Stimulated activated CD8-positive, alpha-beta memory T cell treated with anti-CD3 and anti-CD28 coated beads, Interleukin-4, amount 100 ng/mL, for 4 hours (primary cell): Measurements from ENCODE around the gene TBX10.
"Not testable (repeated sequence)": the region's sequence is repeated elsewhere in the genome, so short reads cannot be mapped to it uniquely, and the experiment has no call there.

Experiments used
- DNase-seq, 2 donors: peaks; one replicate each; pipeline ENCODE4 v3.0.0-alpha.2; 2020; ENCODE audit warnings: low read depth in 2 of 2, low spot score in 1 of 2

TBX10 gene

DNA sequence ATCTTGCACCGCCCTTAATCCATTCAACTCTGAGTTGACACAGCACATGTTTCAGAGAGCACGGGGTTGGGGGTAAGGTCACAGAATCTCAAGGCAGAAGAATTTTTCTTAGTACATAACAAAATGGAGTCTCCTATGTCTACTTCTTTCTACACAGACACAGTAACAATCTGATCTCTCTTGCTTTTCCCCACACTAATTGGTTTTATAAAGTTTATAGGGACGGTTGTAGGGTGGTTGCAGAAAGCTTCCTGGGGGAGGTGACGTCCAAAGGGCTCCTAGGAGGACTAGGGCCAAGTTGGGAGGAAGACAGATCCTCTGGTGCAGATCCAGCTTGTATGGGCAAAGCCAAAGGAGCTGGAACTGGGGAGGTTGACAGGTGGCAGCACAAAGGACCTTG, 35.4 kb downstream of the TBX10 start:
- DNase-seq = not testable (repeated sequence)

DNA sequence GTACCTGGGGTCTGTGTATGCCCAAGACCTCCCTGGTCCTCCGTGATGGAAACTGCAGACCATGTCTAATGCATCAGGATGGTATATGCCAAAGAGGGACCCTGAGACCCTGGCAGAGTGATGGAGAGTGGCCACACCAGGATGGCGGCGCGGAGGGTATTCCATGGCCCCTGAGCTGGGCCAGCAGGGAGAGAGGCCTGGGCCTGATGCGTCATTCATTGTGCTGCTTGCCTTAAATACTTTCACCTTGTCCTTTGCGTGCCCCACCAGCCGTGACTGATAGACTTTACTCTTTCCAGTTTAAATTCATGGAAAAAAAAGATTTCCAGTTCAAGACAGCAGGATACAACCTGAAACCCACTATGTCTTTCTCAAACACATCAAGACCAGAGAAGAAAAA, 38.5 kb downstream of the TBX10 start:
- no peak for DNase-seq

DNA sequence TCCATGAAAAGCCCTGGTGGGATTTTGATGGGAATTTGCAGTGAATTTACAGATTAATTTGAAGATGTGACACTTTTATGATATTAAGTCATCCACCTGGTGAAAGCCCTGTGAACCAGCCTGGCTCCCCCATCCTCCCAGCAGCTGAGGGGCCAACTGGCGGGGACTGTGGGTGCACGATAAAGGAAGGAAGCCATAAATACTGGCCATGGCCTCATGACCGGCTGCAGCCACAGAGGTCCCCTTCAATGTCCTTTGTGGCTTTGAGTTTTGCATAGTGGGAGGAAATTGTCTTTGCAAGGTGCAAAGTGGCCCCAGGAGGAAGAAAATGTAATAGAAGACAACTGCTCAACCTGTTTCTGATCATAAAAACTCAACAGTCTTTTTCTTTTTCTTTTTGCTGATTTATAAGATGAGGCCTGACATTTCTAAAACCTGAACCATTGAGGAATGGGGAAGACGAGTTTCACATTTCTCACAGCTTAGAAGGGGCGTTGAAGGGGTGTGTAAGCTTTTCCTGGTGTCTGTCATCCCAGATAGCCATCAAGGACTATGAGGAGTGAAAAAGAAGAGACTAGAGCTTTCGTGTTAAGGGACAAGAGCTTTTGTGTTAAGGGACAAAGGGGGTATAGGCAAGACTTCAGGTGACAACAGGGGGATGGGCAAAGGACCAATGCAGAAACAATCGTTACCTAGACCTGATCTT, 39.1 kb downstream of the TBX10 start:
- DNase-seq = no peak

DNA sequence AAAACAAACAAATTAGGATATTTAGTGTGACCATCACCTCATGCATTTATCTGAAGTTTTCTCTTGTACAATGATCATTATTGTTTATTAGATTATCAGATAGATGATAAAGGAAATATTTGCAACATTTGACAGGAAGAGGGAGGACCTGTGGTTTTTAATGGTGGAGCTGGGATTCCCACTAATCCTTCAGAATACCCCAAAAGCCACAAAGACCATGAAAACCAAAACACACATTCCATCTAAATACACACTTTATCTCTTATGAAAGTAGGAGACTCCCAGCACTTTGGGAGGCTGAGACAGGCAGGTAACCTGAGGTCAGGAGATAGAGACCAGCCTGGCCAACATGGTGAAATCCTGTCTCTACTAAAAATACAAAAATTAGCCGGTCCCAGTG, 40.4 kb downstream of the TBX10 start:
- DNase-seq = no peak

DNA sequence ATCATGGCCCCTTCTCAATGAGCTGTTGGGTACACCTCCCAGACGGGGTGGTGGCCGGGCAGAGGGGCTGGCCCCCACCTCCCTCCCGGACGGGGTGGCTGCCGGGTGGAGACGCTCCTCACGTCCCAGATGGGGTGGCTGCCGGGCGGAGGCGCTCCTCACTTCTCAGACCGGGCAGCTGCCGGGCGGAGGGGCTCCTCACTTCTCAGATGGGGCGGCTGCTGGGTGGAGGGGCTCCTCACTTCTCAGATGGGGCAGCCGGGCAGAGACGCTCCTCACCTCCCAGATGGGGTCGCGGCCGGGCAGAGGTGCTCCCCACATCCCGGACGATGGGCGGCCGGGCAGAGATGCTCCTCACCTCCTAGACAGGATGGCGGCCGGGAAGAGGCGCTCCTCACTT, 41.6 kb downstream of the TBX10 start:
- DNase-seq = not testable (repeated sequence)

DNA sequence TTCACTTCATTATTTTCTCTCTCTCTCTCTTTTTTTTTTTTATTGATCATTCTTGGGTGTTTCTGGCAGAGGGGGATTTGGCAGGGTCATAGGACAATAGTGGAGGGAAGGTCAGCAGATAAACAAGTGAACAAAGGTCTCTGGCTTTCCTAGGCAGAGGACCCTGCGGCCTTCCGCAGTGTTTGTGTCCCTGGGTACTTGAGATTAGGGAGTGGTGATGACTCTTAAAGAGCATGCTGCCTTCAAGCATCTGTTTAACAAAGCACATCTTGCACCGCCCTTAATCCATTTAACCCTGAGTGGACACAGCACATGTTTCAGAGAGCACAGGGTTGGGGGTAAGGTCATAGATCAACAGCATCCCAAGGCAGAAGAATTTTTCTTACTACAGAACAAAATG, 42.1 kb downstream of the TBX10 start:
- not testable (repeated sequence) for DNase-seq

DNA sequence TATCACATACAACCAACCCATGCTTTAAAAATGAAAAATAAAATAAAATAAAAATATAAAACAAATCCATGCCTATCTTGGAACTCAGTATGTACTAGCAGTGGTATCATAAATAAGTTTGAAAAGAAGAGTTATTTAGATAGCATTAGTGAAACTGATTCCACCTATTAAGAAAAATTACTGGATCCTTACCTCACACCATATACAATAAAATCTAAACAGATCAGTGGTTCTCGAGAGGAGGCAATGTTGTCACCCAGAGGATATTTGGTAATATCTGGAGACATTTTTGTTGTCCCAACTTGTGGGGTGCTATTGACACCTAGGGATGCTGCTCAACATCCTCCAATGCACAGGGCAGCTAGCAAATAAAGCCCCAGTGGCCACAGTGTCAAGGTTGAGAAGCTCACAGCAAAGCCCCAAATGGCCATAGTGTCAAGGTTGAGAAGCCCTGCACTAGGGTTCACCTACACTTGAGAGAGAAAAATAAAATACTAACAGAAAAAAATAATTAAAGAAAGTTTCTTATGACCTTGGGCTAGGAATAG, 42.7 kb downstream of the TBX10 start:
- no peak for DNase-seq

DNA sequence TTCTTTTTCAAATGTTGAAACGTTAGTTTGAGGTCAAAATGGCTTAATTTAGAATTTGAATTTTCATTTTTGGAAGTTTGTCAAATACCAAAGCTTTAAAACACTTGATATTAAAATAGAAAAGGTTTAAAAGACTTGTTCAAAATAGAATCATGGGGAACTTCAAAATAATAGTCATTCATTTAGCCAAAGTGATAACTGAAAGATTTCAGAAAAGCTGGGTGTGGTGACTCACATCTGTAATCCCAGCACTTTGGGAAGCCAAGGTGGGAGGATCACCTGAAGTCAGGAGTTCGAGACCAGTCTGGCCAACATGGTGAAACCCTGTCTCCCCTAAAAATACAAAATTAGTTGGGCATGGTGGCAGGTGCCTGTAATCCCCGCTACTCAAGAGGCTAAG, 45.1 kb downstream of the TBX10 start:
- DNase-seq = no peak

DNA sequence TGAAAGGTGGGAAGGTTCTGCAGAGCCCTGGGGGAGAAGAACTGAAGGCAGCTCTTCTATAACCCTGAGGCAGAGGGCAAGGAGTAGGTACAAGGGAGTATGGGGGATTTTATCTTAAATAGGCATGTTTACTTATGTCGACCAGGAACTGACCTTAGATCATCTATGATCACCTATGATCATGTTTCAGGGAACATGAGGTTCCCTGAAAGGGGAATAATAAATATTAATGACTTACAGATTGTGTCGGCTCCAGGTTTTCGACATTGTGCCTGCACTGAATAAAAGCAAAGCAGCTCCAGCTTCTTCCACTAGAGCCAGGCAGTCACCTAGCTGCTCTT, 46.0 kb downstream of the TBX10 start:
- no peak for DNase-seq

DNA sequence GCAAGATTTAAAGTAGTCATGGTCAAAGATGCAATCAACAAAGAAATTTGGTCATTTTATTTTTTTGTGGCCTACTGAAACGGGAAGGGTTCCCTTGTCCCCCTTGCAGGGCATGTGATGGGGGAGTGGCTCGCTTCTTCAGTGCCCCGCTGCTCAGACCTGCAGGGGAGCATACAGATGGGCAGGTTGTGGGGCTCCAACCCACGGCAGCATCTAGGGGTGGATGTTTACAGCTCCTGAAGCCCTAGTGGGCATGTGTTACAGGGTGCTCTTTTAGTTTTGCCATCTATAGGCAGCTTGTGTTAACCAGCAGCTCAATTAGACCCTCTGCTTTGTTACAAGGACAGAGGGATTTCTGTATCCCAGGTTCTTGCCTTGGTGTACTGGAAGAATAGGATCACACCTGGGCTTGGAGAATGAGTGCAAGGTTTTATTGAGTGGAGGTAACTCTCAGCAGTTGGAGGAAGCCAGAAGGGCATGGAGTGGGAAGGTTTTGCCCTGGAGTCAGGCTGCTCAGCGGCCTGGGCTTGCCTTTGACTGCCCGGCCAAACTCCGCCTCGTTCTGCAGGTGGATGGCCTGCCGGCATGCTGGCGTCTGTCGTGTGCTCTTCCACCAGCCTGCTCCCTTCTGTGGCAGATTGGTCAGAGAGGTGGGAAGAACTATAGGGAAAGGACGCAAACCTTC, 46.5 kb downstream of the TBX10 start:
- no peak for DNase-seq

DNA sequence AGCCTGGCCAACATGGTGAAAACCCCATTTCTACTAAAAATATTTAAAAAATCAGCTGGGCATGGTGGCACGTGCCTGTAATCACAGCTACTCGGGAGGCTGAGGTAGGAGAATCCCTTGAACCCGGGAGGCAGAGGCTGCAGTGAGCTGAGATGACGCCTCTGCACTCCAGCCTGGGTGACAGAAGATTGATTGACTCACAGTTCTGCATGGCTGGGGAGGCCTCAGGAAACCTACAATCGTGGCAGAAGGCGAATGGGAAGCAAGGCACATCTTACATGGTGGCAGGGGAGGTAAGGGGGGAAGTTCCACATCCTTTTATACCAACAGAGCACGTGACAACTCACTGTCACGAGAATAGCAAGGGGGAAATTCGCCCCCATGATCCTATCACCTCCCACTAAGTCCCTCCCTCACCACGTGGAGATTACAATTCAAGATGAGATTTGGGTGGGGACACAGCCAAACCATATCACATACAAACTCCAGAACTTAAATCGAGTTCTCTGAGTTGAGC, 50.6 kb downstream of the TBX10 start:
- not testable (repeated sequence) for DNase-seq

DNA sequence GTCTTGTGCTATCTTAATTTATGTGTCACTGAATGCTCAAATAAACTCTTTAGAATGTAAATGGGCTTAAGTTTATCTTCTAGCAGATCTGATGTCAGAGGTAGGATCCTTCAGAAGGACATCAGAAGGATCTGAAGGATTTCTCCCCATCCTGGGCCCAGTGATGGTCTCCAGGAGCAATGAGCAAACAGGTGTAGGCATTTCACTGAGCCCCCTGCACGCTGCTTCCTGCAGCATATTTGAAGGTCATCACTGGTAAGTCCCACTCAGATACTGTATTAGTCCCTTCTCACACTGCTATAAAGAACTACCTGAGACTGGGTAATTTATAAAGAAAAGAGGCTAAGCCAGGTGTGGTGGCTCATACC, 51.4 kb downstream of the TBX10 start:
- no peak for DNase-seq

DNA sequence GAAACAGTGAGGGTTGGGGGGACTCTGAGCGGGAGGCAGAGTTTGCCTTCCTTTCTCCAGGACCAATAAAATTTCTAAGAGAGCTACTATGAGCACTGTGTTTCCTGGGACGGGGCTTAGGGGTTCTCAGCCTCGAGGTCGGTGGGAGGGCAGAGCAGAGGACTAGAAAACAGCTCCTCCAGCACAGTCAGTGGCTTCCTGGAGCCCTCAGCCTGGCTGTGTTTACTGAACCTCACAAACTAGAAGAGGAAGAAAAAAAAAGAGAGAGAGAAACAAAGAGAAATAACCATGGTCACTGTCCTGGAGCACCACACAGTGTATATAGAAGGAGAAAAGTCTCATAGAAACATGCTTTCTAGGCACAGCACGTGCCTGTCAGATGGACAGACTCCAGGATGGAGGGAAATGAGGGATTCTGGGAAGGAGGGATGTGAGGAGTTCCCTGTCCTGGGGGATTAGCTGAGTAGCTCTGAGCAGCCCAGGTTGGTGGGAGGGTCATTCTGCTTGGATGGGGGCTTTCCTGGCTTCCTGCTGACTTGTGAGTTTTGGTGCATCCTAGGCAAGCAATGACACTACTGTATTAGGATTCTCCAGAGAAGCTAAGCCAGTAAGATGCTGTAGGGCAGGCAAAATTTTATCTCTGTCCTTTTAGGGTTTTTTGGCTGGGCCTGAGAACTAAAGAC, 52.9 kb downstream of the TBX10 start:
- DNase-seq = no peak

DNA sequence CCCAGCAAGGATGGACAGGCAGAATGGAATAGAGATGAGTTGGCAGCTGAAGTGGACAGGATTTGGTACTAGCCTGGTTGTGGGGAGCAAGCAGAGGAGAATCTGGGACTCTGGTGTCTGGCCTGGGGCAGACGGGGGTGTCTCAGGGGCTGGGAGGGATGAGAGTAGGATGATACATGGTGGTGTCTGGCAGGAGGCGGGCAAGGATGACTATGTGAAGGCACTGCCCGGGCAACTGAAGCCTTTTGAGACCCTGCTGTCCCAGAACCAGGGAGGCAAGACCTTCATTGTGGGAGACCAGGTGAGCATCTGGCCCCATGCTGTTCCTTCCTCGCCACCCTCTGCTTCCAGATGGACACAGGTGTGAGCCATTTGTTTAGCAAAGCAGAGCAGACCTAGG, 53.7 kb downstream of the TBX10 start:
- no peak for DNase-seq

DNA sequence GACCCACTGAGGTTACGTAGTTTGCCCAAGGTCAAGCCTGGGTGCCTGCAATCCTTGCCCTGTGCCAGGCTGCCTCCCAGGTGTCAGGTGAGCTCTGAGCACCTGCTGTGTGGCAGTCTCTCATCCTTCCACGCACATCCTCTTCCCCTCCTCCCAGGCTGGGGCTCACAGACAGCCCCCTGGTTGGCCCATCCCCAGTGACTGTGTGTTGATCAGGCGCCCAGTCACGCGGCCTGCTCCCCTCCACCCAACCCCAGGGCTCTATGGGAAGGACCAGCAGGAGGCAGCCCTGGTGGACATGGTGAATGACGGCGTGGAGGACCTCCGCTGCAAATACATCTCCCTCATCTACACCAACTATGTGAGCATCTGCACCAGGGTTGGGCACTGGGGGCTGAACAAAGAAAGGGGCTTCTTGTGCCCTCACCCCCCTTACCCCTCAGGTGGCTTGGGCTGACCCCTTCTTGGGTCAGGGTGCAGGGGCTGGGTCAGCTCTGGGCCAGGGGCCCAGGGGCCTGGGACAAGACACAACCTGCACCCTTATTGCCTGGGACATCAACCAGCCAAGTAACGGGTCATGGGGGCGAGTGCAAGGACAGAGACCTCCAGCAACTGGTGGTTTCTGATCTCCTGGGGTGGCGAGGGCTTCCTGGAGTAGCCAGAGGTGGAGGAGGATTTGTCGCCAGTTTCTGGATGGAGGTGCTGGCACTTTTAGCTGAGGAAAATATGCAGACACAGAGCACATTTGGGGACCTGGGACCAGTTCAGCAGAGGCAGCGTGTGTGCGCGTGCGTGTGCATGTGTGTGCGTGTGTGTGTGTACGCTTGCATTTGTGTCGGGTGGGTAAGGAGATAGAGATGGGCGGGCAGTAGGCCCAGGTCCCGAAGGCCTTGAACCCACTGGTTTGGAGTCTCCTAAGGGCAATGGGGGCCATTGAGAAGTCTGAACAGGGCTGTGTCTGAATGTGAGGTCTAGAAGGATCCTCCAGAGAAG, 54.4 kb downstream of the TBX10 start:
- DNase-seq = no peak

DNA sequence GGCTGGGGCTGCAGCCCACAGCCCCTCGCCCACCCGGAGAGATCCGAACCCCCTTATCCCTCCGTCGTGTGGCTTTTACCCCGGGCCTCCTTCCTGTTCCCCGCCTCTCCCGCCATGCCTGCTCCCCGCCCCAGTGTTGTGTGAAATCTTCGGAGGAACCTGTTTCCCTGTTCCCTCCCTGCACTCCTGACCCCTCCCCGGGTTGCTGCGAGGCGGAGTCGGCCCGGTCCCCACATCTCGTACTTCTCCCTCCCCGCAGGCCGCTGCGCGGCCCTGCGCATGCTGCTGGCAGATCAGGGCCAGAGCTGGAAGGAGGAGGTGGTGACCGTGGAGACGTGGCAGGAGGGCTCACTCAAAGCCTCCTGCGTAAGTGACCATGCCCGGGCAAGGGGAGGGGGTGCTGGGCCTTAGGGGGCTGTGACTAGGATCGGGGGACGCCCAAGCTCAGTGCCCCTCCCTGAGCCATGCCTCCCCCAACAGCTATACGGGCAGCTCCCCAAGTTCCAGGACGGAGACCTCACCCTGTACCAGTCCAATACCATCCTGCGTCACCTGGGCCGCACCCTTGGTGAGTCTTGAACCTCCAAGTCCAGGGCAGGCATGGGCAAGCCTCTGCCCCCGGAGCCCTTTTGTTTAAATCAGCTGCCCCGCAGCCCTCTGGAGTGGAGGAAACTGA, 55.2 kb downstream of the TBX10 start:
- DNase-seq = no peak

DNA sequence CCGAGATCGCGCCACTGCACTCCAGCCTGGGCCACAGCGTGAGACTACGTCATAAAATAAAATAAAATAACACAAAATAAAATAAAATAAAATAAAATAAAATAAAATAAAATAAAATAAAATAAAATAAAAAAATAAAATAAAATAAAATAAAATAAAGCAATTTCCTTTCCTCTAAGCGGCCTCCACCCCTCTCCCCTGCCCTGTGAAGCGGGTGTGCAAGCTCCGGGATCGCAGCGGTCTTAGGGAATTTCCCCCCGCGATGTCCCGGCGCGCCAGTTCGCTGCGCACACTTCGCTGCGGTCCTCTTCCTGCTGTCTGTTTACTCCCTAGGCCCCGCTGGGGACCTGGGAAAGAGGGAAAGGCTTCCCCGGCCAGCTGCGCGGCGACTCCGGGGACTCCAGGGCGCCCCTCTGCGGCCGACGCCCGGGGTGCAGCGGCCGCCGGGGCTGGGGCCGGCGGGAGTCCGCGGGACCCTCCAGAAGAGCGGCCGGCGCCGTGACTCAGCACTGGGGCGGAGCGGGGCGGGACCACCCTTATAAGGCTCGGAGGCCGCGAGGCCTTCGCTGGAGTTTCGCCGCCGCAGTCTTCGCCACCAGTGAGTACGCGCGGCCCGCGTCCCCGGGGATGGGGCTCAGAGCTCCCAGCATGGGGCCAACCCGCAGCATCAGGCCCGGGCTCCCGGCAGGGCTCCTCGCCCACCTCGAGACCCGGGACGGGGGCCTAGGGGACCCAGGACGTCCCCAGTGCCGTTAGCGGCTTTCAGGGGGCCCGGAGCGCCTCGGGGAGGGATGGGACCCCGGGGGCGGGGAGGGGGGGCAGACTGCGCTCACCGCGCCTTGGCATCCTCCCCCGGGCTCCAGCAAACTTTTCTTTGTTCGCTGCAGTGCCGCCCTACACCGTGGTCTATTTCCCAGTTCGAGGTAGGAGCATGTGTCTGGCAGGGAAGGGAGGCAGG, 56.0 kb downstream of the TBX10 start, which contains the start of gene GSTP1:
TSS of gene GSTP1 (plus strand) at position 566 of the 958 bp plus-strand sequence. CDS start at position 598, 32 bp downstream.
- DNase-seq = peak; percentile 51 to 69

DNA sequence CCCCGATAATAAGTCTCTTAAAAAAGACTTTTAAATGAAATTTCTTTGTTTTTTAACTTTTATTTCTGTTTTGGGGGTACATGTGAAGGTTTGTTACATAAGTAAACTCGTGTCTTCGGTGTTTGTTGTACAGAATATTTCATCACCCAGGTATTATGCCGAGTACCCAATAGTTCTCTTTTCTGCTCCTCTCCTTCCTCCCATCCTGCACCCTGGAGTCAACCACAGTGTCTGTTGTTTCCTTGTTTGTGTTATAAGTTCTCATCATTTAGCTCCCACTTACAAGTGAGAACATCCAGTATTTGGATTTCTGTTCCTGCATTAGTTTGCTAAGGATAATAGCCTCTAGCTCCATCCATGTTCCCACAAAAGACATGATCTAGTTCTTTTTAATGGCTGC, 57.6 kb downstream of the TBX10 start:
- no peak for DNase-seq

DNA sequence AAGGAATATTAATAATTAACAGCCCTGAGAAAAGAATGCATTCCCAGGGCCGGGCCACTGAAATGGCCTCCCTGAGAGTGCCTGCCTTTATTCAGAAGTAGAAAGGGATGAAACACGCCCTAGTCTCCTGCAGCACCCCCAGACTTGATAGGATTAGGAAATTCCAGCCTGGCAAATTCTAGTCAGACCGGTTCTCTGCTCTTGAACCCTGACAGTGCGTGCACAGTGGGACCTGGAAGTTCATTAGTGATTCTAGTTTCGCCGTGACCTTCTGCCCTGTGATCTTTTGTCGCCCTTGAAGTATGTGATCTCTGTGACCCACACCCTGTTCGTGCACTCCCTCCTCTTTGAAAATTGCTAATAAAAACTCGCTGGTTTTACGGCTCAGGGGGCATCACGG, 58.1 kb downstream of the TBX10 start:
- DNase-seq = no peak
